RWPE1 (cell line): ENCODE results near the gene TSPAN17.

Source experiments
- CTCF ChIA-PET: fragments of 350-600 bp; sonication (Branson Sonifier 250); formaldehyde crosslinking; extraction: SDS; loops from one replicate; lab custom pipeline; 2021; lab: Yijun Ruan, JAX
- POLR2A ChIA-PET: fragments of 400-600 bp; formaldehyde crosslinking; extraction: SDS; loops from one replicate; lab custom pipeline; 2020; ENCODE audit warnings: antibody characterized with exemption; ENCODE audit not compliant: low non-redundant PET; lab: Yijun Ruan, JAX
- DNase-seq: peaks from one replicate; pipeline ENCODE4 v3.0.0; 2012; ENCODE audit warnings: low spot score
- H3K27ac ChIP-seq: fragments of 450-650 bp; 2 replicates; pipeline ENCODE4 v1.5.1; 2017
- TF ChIP-seq, protein P1 (sequence below): fragments of 450-650 bp; conservative IDR thresholded peaks from 2 replicates; pipeline ENCODE4 v1.5.1; 2017; ENCODE audit warnings: low read depth, mild to moderate bottlenecking

The TSPAN17 gene

DNA sequence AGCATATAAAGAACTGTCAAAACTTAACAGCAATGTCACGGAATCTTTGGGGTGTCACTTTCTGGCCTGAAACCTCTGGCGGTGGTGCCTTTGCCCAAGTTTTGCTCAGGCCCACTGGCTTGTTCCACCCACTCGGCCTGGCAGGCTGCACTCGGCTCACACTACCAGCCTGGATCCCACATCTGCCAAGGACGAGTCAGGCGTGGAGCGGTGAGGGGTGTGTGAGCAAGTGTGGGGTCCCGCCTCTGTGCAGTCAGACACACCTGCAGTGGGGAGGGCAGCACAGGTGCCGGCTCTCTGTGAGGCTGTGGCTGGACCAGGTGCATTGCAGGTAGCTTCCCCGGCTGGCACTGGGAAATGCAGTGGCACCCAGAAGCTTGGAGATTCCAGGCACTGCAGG is 40.0 kb downstream of the TSPAN17 start:
- ChIA-PET CTCF (interaction anchor here (0.8 kb wide), 1 partner anchor 27 kb away, joined by 4 read pairs; no protein-coding TSS in a partner anchor), POLR2A (no interaction called here)
- TF ChIP-seq, protein P1, sequence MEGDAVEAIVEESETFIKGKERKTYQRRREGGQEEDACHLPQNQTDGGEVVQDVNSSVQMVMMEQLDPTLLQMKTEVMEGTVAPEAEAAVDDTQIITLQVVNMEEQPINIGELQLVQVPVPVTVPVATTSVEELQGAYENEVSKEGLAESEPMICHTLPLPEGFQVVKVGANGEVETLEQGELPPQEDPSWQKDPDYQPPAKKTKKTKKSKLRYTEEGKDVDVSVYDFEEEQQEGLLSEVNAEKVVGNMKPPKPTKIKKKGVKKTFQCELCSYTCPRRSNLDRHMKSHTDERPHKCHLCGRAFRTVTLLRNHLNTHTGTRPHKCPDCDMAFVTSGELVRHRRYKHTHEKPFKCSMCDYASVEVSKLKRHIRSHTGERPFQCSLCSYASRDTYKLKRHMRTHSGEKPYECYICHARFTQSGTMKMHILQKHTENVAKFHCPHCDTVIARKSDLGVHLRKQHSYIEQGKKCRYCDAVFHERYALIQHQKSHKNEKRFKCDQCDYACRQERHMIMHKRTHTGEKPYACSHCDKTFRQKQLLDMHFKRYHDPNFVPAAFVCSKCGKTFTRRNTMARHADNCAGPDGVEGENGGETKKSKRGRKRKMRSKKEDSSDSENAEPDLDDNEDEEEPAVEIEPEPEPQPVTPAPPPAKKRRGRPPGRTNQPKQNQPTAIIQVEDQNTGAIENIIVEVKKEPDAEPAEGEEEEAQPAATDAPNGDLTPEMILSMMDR, result no peak
- H3K27ac ChIP-seq, result no peak overlapping the region
- DNase-seq, result no peak

DNA sequence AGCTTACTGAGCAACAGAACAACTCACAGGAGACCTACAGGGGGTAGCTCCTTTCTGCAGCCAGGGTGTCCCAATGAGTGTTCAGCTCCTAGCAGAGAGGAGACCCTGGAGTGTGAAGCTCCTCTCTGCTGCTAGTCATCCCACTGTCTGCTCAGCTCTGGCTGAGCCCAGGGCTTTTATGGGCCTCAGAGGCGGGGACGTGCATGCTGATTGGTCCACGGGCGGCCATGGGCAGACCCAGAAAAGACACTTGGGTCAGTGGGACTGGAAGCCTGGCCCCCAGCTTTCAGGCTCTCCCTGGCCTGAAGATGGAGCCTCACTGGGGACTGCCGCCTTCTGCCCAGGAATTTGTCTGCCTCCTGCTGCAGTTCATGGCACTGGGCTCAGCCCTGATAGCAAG is 40.6 kb downstream of the TSPAN17 start:
- ChIA-PET CTCF (no interaction called here), POLR2A (no interaction called here)
- no peak overlapping the region for H3K27ac ChIP-seq
- TF ChIP-seq, protein P1, result no peak
- DNase-seq, result no peak

DNA sequence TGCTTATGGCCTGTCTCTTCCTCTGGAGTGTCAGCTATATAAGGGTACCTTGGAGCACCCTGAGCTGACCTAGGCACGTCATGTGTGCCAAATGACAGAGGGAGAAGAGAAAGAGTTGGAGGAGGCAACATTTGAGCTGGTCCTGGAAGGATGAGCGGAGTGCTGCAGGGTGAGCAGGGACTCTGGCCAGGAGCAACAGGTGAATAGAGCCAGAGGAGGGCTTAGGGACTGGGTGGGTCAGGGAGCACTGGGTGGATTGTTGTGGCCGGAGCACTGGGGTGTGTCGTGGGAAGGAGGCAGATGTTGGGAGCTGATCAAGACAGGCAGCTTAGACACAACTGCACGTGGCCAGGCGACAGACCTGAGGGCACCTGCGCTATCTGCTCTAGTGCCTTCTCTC is 43.6 kb downstream of the TSPAN17 start:
- no peak for DNase-seq
- no peak overlapping the region for H3K27ac ChIP-seq
- ChIA-PET POLR2A (no interaction called here), CTCF (interaction anchor here (0.8 kb wide), 1 partner anchor 11 kb away, joined by 4 read pairs; no protein-coding TSS in a partner anchor)
- TF ChIP-seq, protein P1, result no peak

DNA sequence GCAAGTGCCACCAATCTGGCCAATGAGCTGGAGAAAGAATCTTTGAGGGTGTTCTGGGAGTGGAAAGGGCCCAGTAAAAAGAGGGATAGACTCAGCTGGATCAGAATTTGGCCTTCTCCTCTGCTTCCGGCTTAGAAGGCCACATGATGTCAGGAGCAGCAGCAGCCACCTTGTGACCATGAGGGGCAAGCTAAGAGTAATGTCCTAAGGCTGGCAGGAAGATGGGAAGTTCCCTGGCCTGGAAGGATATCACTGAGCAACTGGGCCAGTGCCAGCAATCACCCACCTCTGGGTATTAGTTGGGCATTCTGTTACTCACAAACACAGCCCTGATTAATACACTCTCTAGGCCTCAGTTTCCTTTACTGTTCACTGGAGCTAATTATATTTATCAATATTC is 44.2 kb downstream of the TSPAN17 start:
- no peak for DNase-seq
- TF ChIP-seq, protein P1, result no peak
- no peak overlapping the region for H3K27ac ChIP-seq
- CTCF ChIA-PET, result interaction anchor here (0.8 kb wide), 1 partner anchor 10 kb away, joined by 4 read pairs; no protein-coding TSS in a partner anchor
- POLR2A ChIA-PET, result no interaction called here

DNA sequence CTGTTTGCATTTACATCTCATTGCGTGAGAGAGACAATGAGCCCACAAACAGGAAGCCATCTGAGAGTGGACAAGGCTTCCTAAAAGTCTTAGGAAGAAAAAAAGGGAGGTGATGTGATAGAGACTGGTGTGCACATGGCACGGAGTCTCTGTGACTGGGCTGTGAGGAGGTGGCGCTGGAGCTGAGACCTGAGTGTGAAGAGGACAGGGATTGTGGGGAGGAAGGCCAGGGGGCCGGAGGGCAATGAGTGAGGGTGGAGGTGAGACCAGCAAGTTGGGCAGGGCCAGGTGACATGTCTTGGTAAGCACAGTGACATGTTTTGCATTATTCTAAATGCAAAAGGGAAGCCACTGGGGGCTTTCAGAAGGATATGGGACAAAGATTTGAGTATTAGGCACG is 45.0 kb downstream of the TSPAN17 start:
- TF ChIP-seq, protein P1, result no peak
- no peak for DNase-seq
- POLR2A ChIA-PET, result no interaction called here
- H3K27ac ChIP-seq, result no peak overlapping the region
- CTCF ChIA-PET, result interaction anchor here (1.1 to 1.6 kb wide), 2 partner anchors 31 to 419 kb away, joined by 3 to 9 read pairs; no protein-coding TSS in a partner anchor

DNA sequence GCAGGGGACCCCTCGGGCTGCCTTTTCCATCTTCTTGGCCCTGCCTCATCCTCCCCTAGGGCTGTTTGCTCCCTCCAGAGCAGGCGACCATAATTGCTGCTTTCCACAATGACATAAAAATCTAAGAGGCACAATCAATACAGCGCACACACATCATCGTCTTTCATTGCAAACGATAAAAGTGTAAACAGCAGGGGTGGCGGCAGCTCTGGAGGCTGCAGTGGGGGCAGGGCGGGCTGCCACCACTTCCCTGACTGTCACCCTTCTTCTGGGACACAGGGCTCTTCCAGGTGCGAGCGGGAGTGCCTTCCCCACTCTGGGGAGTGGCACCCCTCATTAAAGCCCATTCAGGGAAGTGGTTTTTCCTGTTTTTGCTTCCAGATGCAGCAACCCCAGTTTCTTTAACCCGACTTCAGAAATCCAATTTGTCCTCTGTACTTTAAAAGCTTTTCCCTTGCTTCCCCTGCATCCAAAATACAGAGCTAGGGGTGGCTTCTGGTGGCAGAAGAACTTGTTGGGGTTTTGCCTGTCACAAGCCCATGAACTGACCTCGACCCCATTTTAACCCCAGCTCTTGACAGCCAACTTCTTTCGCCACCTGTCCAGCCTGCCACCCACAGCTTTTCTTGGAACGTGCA is 45.7 kb downstream of the TSPAN17 start:
- TF ChIP-seq, protein P1, result no peak
- no peak for DNase-seq
- H3K27ac ChIP-seq, result no peak overlapping the region
- ChIA-PET CTCF (interaction anchor here (0.6 to 1.6 kb wide), 5 partner anchors 11 to 418 kb away, joined by 3 to 9 read pairs (median 3); no protein-coding TSS in a partner anchor), POLR2A (interaction anchor here (0.6 kb wide), 1 partner anchor 36 kb away, joined by 7 read pairs; no protein-coding TSS in a partner anchor)
